Endometrial microvascular endothelial cells (primary cell): ENCODE measurements around the gene KRT3. TPM values are rescaled to one million over a fixed set of nuclear protein-coding genes. Genes with fewer than 3 reads are reported as not detected.

Experiments
- in situ Hi-C: cut with HindIII; loops from 2 replicates; pipeline ENCODE4 v1.10.0; 2017; ENCODE audit warnings: low sequenced_read_pairs, low pct_unique_long_range_greater_than_20kb; ENCODE audit errors: inconsistent ontology term
- total RNA-seq: library from RNA; depleted of rRNA; stranded (reverse); fragments of >200 nt; gene quantifications from one replicate; pipeline ENCODE4 v1.2.3, GENCODE V29; 2015; ENCODE audit errors: inconsistent ontology term

Gene KRT3
- not detected for total RNA-seq

DNA sequence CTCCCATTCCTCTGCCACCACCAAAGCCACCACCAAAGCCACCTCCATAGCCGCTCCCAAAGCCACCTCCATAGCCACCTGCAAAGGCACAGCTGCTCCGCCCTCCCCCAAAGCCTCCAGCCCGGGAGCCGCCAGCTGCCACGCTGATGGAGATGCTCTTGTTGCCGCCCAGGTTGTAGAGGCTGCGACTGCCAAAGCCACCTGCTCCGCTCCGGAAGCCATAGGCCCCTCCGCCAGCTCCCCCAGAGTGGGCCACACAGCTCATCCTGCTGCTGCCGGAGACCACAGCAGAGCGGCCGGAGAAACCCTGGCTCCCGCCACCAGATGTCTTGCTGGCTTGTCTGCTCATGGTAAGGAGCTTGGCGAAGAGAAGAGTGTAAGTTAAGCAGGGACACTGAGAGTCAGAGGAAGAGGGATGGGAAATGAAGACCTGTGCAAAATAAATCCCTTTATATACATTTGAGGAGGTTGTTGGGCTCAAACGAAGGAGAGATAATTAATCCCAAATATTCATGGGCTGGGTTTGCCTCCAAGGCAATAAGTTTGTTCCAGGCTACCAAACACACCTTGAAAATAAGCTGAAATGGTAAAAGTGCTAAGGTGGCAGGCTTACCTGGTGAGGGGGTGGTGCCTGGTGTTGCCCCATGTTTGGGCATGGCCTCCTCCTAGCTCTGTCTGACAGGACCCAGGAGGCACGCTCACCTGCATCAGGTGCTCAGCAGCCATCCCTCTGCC is at the start of gene KRT3:
Gene KRT3, minus strand, starts transcription at position 424 of the 735 bp plus-strand sequence. Its CDS starts 75 bp downstream, at position 349.
- in situ Hi-C loops, result no loop called here

DNA sequence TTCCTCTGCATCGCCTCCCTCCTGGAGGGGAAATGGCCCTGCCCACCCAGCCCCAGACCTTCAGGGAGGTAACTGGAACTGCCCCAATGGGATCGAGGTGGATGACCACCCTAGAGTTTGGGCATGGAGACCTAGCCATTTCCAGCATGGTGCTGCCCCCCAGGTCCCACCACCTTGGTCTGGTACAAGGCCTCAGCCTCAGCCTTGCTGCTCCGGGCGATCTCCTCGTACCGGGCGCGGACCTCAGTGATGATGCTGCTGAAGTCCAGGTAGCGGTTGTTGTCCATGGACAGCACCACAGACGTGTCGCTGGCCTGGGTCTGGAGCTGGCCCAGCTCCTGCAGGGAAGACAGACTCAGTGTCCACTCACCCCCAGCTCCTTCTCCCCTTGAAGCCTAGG is 48.5 kb upstream of the KRT3 start:
- in situ Hi-C loops, result no loop called here

DNA sequence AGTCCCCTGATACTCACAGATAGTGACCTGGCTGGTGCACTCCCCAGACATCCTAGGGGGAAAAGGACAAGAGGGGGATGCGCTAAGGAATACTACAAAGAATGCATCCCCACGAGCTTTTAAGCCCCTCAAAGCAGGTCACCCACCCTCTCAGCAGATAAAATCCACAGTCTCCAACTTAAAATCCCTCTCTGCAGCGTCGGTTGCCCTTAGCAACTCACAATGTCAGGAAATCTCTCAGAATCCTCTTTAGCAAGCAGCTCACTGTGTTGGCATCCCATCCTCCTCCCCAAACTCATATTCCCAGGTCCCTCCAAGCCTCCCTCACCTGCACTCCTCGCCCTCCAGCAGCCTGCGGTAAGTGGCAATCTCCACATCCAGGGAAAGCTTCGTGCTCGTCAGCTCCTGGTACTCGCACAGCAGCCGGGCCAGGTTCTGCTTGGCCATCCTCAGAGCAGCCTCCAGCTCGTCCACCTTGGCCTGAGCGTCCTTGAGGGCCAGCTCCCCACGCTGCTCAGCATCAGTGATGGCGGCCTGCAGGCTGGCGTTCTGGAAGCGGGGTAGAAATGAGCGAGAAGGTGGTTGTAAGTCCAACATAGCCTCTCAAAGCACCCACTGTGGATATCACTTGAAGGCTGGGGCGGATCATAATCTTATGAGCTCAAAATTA is 43.7 kb upstream of the KRT3 start:
- in situ Hi-C loops, result no loop called here

DNA sequence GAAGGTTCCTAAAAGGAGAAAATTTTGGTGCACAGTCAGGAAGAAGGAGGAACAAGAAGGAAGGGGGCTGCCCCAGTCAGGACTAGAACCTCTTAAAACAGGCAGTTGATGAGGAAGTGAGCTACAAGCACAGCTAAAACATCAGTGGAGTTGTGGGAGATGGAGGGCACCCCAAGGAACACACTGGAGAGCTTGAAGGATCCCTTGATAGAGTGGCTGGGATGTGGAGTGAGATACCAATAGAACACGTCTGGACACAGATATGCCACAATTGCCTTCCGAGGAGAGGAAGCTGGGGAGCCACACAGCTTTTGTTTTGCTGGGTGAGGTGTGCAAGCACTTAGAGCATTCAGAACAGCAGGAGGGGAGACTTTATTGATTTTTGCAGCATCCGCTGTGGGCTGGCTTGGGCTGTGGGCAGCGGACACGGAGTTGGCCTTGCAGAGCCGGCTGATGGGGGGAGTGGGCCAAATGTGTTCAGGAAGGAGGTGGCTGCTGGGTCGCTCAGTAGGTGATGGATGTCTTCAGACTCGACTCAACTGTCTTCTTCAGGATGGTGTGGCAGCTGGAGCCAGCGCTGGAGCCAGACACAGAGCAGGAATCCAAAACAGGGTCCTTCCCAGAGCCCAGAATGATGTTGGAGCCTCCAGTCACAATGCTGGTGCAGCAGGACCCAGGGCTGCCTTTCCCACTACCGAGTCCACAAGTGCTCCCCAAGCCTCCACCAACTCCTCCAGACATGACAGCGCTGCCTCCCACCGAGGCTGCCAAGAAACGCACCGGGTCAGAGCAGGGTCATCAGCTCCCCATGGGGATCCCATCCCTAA is 42.9 kb upstream of the KRT3 start:
- in situ Hi-C loops, result no loop called here

DNA sequence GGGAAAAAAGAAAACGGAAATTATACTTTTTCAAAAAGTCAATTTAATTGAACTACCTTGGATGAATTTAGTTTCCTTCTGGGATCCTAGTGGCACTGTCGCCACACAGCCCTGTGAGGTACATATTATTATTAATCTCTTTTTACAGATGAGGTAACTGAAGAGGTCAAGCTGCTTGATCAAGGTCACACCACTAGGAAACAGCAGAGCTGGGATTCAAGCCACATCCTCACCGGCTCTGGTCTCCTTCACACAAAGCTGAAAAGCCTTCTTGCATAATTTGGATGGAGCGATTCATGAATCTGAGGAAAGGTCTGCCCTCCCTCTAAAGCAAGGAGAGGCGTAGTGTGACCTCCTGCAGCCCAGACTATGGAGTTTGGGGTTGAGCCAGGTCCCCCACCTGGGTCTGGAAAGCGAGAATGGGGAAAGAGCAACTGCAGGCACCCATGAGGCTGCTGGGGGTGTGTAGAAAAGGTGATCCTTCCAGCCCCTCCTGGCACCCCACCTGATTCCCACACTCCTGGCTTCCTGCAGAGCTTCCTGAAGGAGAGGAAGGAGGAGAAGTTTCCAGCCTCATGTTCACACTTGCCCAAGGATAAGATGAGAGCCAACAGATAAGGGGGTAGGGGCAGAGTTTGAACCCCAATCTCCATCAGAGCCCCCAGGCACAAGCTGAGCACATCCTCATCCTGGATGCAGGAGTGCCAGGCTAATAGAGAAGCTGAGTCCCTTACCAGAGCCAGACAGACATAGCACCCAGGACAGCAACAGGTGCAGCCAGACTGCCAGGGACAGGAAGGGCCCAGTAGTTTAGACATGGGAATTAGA is 42.1 kb upstream of the KRT3 start:
- in situ Hi-C loops, result no loop called here

DNA sequence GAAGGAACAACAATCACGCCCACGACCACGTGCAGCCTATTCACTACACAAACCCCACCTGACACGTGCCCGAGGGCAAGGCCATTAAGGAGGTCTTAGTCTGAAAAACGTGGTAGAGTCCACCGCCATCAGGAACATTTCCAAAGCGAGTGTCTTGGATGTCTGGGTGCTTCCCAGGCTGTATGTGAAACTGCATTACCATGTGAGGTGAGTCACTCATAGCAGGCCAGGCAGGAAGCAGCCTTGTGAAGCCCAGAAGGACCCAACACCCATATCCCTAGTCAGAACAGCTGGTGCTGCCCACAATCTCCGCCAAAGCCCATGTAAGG is 41.5 kb upstream of the KRT3 start:
- in situ Hi-C loops, result no loop called here

DNA sequence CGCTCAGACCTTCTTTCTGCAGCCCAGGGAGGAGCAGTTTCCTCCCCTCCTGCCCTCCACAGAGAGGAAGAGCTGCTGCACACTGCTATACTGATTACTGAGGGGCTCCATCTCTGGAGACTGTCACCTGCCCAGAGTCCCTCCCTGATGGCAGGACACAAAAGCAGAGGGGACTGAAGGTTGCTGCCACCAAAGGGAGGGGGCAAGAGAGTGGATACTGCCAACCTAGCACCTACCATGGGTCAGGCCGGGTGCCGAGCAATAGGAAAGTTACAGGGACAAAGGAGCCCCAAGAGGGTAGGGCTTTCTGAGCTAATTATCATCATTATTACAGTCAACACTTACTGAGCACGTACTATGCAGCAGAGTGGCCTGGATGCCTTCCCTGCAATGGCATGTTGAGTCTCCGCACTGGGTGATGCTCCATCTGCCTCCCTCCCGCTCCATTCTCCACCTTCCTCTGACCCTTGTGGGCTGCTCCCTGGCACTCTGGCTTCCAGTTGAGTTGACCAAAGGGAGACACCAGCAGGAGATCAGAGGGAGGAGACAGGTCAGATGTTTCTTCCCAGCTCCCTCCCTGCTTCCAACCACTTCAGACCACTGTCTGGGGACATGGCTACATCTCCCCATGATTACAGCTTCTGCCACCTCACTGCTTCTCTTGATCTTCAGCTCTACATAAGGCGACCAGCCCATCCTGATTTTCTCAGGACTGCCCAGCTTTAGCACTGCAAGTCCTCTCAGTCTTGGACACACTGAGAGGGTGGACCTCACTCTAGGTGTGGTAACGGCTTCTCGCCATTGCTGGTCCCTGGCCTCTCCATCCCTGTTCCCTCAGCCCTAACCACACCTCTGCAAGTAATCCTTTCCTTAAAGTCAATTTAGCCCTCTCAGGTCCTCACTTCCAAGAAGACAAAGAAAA is 40.8 kb upstream of the KRT3 start:
- in situ Hi-C loops, result no loop called here

DNA sequence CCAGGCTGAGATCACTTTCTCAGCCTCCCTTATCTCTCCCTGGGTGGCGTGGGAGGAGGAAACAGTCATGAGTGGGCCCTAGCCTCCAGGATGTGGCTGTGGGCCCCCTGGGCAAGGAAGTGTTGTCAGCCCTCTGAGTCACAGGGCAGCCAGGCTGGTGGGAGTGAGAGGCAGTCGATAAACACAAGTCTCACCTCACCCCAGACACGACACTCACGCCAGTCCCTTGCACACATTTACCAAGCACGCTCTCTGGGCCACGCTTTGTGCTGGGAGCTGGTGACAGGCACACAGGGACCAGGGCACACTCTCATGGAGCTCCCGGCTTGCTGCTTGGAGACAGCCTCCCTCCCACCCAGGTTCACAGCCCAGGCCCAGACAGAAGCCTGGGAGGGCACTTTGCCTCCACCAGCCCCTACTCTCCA is 40.1 kb upstream of the KRT3 start:
- in situ Hi-C loops, result no loop called here

DNA sequence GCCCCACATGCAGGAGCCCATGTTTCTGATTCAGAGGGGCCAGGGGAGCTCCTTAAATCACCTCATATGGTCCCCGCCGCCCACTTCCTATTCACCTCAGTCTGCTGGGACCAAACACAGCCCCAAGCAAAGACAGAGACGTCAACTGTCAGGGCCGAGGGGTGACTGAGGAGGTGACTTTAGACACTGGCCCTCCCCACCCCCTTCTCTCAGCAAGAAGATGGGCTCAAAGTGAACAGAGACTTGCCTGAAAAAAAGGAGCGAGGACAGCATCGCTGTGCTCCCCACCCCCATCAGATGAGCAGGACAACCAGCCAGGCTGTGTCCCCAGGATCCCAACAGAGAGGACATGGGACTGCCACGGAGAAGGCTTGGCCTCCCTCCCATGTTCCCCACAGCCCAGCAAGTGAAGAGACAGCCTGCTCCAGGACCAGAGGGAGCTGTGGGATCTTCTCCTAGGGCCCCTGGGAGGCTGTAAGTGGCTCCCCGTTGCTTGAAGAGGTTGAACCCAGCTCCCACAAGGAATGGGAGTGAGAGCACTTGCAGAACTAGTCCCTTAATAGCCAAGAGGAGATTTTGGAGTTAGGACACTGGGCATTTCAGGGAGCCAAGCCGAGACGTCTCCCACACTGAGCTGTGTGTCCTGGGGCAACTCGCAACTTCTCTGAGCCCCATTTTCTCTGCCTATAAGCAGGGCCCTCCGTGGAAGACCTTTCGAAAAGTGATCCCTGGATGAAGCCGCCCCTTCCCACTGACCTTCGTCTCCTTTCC is 39.5 kb upstream of the KRT3 start:
- in situ Hi-C loops, result no loop called here

DNA sequence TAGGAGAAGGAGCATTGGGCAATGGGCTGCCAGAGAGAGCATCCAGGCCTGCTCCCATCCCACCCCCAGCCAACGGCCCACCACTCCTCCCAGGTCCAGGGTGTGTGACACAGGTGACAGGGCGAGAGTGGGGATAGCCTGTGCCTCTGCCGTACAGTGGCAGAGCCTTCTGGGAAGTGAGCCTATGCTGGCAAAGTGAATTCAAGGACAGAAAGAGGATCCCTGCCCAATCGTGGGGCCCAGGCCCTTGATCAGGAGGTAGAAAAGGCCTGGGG is 38.7 kb upstream of the KRT3 start:
- in situ Hi-C loops, result no loop called here

DNA sequence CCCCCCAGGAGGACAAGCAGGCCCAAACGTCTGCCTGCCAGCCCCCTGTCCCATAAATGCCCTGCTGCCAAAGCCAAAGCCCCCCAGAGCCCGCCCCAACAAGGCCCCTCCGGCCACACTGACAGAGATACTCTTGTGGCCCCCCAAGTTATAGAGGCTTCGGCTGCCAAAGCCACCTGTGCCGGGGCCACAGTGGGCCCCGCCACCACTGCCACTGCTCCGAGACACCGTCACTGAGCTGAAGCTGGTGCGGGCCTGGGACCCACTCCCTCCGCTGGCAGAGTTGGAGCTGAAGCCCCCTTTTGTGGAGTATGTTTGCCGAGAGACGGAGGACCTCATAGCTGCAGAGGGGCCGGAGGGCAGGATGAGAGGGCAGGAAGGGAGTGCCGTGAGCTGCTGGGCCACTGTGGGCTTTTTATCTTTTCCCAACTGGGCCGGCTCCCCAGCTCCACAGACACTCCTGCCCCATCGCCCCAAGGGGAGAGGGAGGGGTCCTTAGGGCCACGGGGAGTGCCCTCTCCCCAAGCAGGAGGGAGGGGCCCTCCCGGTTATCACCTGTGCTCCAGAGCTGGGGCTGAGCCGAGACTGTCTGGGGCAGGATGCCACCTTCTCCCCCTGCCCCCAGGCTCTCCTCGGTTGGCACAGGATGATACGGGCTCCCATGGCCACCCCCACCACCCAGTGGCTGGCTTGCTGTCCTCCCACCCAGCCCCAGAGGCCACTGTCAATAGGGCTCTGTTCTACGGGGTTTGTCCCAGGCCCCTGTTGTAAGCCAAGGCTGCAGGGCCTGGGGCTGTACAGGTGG is 38.2 kb upstream of the KRT3 start, which contains the start of gene KRT79:
Gene KRT79, minus strand, starts transcription at position 390 of the 805 bp plus-strand sequence. Its CDS starts 51 bp downstream, at position 339.
- in situ Hi-C loops, result no loop called here

DNA sequence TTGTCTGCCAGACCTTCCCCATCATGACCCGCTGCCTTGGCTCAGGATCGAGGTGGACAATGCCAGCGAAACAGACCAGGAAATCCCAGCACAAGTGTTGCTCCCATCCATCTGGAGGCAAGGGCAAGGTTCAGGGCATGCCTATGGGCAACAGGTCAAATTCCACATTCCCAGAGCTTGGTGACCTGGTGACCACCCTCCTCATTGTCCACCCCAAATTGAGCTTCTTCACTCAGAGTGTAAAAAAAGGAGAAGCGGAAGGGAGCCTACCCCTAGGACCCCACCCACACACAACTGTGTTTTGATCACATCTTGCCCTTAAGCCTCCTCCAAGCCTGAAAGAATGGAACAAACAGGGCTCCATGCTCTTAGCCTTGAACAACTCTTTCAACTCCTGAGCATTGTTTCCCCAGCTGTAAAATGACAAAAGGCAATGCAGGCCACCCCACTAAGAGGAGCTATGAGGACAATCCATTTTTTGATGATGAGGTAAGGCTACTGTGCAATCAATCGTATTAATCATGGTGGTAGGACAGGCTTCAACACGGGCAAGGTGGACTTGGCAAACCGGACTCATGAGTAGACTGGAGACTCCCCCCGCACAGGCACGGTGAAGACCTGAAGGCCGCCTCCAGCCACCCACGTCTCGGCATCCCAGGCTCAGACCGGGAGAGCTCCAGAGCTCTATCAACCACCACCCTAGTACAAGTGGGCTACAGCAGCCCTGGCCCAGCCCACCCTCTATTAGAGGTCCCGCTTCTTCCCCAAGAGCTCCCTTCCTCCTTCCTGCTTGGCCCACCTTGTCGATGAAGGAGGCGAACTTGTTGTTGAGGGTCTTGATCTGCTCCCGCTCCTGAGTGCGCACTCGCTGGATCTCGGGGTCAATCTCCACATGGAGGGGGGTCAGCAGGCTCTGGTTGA is 37.3 kb upstream of the KRT3 start:
- in situ Hi-C loops, result no loop called here

DNA sequence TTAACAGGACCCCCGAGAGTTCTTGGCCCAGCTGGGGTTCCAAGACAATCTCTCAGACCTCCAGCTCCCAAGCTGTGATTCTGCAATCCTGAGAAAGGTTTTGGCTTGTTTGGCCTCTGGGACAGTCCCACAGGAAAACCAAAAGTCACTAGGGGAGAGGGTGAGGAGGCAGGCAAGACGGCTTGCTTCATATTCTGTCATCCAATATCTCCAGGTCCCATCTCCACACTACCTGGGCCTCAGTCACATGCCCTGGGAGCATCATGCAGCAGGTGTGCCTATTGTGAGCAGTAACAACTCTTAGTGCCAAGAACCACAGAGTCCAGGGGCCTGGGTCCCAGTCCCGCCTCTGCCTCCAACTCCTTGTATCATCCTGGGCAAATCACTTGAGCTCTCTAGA is 36.5 kb upstream of the KRT3 start:
- in situ Hi-C loops, result no loop called here

DNA sequence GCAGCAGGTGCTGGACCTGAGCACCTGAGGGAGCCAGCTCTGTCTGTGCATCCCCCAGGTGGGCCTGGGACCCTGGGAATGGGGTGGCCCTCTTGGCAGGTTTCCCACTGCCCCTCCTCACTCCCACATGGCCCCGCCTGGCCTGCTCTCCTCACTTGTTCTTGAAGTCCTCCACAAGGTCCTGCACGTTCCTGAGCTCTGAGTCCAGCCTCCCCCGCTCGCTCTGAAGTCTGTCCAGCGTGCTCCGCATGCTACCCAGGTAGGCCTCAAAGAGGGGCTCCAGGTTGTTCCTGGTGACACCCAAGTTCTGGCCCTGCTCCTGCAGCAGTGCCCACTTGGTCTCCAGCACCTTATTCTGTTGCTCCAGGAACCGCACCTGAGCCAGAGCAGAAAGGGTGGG is 35.3 kb upstream of the KRT3 start:
- in situ Hi-C loops, result no loop called here

DNA sequence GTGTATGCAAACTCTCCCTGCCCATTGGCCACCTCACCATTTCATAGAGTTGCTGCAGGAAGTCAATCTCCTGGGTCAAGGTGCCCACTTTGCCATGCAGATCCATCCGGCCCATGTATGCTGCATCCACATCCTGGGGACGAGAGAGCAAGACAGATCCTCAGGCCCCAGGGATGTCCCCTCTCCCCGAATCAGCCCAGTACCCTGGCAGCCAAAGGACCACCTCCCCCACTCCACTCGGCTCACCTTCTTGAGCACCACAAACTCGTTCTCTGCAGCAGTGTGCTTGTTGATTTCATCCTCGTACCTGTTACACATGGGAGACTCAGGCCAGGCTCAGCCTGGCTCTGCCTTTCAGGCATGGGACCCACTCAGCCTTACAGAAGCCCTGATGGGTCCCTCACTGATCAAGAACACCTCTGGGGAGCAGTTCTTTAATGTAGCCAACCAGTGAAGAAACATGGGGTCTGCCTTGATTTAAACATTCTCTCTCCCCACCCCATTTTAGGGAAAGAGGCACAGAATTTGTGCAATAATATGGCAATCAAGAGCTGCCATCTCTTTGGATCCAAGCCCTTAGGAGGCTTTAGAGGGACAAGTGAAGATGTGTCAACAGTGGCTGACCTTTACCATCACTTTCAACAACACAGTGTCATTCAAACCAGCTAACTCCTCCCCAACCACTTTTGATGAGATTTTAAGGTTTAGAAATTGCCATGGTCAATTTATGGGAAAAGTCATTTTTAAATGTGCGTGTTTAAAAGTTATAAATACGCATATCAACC is 34.3 kb upstream of the KRT3 start:
- in situ Hi-C loops, result no loop called here
